ENCODE data around the gene FAF2.

- TF ChIP-seq, protein P1, sequence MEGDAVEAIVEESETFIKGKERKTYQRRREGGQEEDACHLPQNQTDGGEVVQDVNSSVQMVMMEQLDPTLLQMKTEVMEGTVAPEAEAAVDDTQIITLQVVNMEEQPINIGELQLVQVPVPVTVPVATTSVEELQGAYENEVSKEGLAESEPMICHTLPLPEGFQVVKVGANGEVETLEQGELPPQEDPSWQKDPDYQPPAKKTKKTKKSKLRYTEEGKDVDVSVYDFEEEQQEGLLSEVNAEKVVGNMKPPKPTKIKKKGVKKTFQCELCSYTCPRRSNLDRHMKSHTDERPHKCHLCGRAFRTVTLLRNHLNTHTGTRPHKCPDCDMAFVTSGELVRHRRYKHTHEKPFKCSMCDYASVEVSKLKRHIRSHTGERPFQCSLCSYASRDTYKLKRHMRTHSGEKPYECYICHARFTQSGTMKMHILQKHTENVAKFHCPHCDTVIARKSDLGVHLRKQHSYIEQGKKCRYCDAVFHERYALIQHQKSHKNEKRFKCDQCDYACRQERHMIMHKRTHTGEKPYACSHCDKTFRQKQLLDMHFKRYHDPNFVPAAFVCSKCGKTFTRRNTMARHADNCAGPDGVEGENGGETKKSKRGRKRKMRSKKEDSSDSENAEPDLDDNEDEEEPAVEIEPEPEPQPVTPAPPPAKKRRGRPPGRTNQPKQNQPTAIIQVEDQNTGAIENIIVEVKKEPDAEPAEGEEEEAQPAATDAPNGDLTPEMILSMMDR (IDR thresholded peaks at IDR 0.05; ENCODE audit: low read depth, low read length) = no peak
- TF ChIP-seq, protein P2, sequence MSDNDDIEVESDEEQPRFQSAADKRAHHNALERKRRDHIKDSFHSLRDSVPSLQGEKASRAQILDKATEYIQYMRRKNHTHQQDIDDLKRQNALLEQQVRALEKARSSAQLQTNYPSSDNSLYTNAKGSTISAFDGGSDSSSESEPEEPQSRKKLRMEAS (IDR thresholded peaks at IDR 0.05; ENCODE audit: low read depth, low read length) = no peak
- no peak for TF ChIP-seq POLR2A (IDR thresholded peaks at IDR 0.05; ENCODE audit: extremely low read depth, insufficient read length)
- TF ChIP-seq MYC (IDR thresholded peaks at IDR 0.05; ENCODE audit: low read depth, low read length) = no peak
These were observed 51.1 kb downstream of the FAF2 start for GRCh38 chr5:176499273-176499672.
